ENCODE measurements around the gene ARID3B.

DNA sequence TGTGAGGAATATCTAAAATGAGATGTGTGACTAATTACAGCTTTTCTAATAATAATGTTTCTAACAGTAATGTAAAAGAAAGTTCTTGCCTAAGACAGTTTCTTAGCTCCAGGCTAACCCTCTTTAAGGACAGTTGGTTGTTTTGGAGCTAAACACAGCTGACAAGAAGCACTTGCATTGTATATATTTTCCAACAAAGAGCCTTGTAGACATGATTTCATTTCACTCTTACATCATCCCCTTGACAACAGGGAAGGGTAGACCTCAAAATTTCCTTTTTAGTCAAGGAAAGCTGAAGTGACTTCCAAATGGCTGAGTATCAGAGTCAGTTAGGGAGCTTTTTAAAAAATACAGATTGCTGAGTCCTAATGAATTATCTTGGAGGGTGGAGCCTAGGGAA lies 4.1 kb downstream of the ARID3B start:
- TF ChIP-seq POLR2A (IDR thresholded peaks at IDR 0.05) = no peak
- TF ChIP-seq, protein P1, sequence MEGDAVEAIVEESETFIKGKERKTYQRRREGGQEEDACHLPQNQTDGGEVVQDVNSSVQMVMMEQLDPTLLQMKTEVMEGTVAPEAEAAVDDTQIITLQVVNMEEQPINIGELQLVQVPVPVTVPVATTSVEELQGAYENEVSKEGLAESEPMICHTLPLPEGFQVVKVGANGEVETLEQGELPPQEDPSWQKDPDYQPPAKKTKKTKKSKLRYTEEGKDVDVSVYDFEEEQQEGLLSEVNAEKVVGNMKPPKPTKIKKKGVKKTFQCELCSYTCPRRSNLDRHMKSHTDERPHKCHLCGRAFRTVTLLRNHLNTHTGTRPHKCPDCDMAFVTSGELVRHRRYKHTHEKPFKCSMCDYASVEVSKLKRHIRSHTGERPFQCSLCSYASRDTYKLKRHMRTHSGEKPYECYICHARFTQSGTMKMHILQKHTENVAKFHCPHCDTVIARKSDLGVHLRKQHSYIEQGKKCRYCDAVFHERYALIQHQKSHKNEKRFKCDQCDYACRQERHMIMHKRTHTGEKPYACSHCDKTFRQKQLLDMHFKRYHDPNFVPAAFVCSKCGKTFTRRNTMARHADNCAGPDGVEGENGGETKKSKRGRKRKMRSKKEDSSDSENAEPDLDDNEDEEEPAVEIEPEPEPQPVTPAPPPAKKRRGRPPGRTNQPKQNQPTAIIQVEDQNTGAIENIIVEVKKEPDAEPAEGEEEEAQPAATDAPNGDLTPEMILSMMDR (IDR thresholded peaks at IDR 0.05) = no peak

Measured in thyroid gland (tissue), 4 donors.